ENCODE measurements around the gene FBLN2. TPM values are rescaled to one million over a fixed set of nuclear protein-coding genes. Genes with fewer than 3 reads are reported as not detected.

FBLN2 gene
- total RNA-seq, 4 donors from 2014 or later, result 85.9 to 187 (median 117) TPM

- H3K27ac ChIP-seq, result no peak overlapping the region
- no peaks in the 10 kb centered on the region for H3K36me3 ChIP-seq
- H3K4me3 ChIP-seq, result no peak overlapping the region
- no peaks in the 10 kb centered on the region for H3K4me1 ChIP-seq
- 45 to 48% methylated on average over 6 to 10 of the region's 10 CpGs for WGBS, 2 donors (ENCODE audit: low coverage in 1 of 2)
- no peaks in the 10 kb centered on the region for H3K9me3 ChIP-seq
- H3K27me3 ChIP-seq, result peaks cover 69% of the 10 kb centered on the region
- TF ChIP-seq POLR2AphosphoS5 (IDR thresholded peaks at IDR 0.05) (no peak), EP300 (IDR thresholded peaks at IDR 0.05) (no peak), POLR2A (IDR thresholded peaks at IDR 0.05) (no peak)
- TF ChIP-seq, protein P1, sequence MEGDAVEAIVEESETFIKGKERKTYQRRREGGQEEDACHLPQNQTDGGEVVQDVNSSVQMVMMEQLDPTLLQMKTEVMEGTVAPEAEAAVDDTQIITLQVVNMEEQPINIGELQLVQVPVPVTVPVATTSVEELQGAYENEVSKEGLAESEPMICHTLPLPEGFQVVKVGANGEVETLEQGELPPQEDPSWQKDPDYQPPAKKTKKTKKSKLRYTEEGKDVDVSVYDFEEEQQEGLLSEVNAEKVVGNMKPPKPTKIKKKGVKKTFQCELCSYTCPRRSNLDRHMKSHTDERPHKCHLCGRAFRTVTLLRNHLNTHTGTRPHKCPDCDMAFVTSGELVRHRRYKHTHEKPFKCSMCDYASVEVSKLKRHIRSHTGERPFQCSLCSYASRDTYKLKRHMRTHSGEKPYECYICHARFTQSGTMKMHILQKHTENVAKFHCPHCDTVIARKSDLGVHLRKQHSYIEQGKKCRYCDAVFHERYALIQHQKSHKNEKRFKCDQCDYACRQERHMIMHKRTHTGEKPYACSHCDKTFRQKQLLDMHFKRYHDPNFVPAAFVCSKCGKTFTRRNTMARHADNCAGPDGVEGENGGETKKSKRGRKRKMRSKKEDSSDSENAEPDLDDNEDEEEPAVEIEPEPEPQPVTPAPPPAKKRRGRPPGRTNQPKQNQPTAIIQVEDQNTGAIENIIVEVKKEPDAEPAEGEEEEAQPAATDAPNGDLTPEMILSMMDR (IDR thresholded peaks at IDR 0.05), result no peak
- ATAC-seq, result no peak
Measured at GRCh38 chr3:13674538-13675185, 125.7 kb downstream of the FBLN2 start.

DNA sequence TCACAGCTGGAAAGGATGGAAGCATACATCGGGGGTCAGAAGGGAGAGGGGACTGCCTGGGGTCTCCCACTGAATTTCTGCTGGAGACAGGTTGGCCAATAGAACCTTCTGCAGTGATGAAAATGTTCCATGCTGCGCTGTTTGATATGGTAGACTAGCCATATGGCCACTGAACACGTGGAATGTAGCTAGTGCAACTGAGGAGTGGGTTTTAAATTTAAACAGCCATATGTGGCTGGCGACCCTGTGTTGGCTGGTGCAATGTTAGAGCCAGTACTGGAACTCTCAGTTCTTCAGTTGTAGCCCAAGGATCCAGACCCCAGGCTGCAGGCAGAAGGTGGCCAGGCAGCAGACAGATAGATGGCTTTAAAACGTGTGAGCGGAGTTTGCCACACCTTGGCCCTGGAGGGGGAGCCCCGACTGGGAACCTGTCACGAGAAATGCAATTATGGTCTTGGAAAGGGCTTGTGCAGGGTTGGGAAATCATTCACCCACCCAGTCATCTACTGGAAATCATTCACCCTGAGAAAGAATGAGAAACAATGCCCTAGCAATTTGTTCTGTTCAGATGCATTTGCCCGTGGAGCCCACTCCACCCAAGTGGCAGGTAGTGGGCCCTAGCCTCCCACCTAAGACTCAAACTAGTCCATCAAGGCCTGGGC is 127.6 kb downstream of the FBLN2 start:
- TF ChIP-seq POLR2A (IDR thresholded peaks at IDR 0.05) (no peak), POLR2AphosphoS5 (IDR thresholded peaks at IDR 0.05) (no peak), EP300 (IDR thresholded peaks at IDR 0.05) (no peak)
- TF ChIP-seq, protein P1 (IDR thresholded peaks at IDR 0.05), result no peak
- Histone ChIP-seq H3K27me3 (peaks cover 69% of the 10 kb centered on the region), H3K9me3 (no peaks in the 10 kb centered on the region), H3K36me3 (no peaks in the 10 kb centered on the region), H3K4me1 (no peaks in the 10 kb centered on the region), H3K27ac (no peak overlapping the region), H3K4me3 (no peak overlapping the region)
- no peak for ATAC-seq
- WGBS, 2 donors (ENCODE audit: low coverage in 1 of 2), result 73 to 92% methylated on average over 2 of the region's 9 CpGs

GRCh38 chr3:13677272-13677671 is 128.3 kb downstream of the FBLN2 start:
- 84 to 87% methylated on average over 4 of the region's 4 CpGs for WGBS, 2 donors (ENCODE audit: low coverage in 1 of 2)
- Histone ChIP-seq H3K4me3 (no peak overlapping the region), H3K36me3 (no peaks in the 10 kb centered on the region), H3K4me1 (no peaks in the 10 kb centered on the region), H3K27ac (no peak overlapping the region), H3K27me3 (peaks cover 69% of the 10 kb centered on the region), H3K9me3 (no peaks in the 10 kb centered on the region)
- TF ChIP-seq EP300 (IDR thresholded peaks at IDR 0.05) (no peak), POLR2AphosphoS5 (IDR thresholded peaks at IDR 0.05) (no peak)
- no peak for ATAC-seq

DNA sequence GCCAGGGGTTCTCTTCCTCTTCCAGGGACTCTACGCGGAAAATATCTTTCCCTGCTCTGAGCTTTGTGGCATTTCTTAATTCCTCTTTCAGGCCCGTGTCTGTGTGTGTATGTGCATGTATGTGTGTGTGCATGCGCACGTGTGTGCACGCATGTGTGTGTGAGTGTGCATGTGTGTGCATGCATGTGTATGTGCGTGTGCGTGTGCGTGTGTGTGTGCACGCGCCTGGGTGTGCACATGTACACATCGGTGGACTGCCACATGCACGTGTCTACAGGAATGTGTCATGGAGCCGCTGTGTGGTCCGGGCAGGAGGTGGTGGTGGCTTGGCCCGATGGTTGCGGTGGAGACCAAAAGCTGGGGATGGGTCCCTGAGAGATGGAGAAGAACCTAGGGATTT is 133.0 kb downstream of the FBLN2 start:
- H3K9me3 ChIP-seq, result no peaks in the 10 kb centered on the region
- H3K27me3 ChIP-seq, result peaks cover 59% of the 10 kb centered on the region
- no peak overlapping the region for H3K27ac ChIP-seq
- no peaks in the 10 kb centered on the region for H3K36me3 ChIP-seq
- H3K4me3 ChIP-seq, result no peak overlapping the region
- ATAC-seq, result no peak
- TF ChIP-seq POLR2A (IDR thresholded peaks at IDR 0.05) (no peak), POLR2AphosphoS5 (IDR thresholded peaks at IDR 0.05) (no peak), EP300 (IDR thresholded peaks at IDR 0.05) (no peak)
- TF ChIP-seq, protein P1 (IDR thresholded peaks at IDR 0.05), result no peak
- 67 to 80% methylated on average over 2 to 9 of the region's 17 CpGs for WGBS, 2 donors (ENCODE audit: low coverage in 1 of 2)
- H3K4me1 ChIP-seq, result no peaks in the 10 kb centered on the region

DNA sequence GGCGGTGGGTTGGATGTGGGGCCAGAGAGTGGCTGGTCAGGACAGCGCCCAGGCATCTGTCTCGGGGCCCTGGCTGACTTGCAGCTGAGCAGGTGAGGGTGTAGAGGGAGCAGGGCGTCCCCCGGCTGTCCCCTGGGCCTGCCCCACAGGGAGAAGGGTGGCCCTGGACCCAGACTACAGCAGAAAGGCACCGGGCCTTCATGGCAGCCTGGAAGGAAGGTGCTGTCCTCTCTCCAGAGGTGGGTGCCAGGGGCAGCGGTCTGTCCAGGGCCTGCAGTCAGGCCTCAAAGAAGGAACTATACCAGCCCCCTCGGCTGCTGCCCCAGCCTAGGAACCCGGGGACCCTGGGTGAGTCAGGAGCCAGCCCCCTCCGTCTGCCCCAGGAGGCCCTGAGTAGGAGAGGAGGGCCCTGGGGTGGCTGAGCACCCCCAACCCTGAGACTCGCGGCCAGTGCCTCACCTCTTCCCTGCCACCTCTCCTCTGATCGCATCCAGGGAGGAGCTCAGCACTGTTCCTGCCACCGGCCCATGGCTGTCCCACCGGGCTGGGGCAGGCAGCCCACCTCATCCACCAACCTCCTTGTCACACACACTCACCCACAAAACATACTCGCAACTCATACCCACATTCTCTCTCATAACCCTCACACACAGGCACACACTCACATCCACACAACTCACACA is 133.5 kb downstream of the FBLN2 start:
- peaks cover 56% of the 10 kb centered on the region for H3K27me3 ChIP-seq
- TF ChIP-seq POLR2A (IDR thresholded peaks at IDR 0.05), result no peak
- TF ChIP-seq EP300 (IDR thresholded peaks at IDR 0.05), result no peak
- TF ChIP-seq POLR2AphosphoS5 (IDR thresholded peaks at IDR 0.05), result no peak
- no peak overlapping the region for H3K4me3 ChIP-seq
- 71% methylated on average over 7 of the region's 16 CpGs; no CpG with 5 or more reads in 1 of the 2 donors for WGBS, 2 donors (ENCODE audit: low coverage in 1 of 2)
- no peak overlapping the region for H3K27ac ChIP-seq
- H3K9me3 ChIP-seq, result no peaks in the 10 kb centered on the region
- no peaks in the 10 kb centered on the region for H3K36me3 ChIP-seq
- H3K4me1 ChIP-seq, result no peaks in the 10 kb centered on the region
- no peak for ATAC-seq

All from gastroesophageal sphincter (tissue), 4 donors.